Uterus (tissue), 2 donors: ENCODE data around the gene ABL1.

Experiments
- POLR2A ChIP-seq, 2 donors: fragments of 450-650 bp; IDR thresholded peaks; one replicate each; pipeline ENCODE4 v1.6.1; 2016; ENCODE audit warnings: antibody characterized with exemption in 2 of 2, mild to moderate bottlenecking in 1 of 2, moderate library complexity in 1 of 2
- TF ChIP-seq, protein P1 (sequence below), 4 experiments: fragments of 200-600 bp in 2 of 4; fragments of 450-650 bp in 2 of 4; sonication (generic) in 2 of 4; IDR thresholded peaks; one replicate each; pipeline ENCODE4 v1.5.1; 2016 to 2019; ENCODE audit warnings: antibody characterized with exemption in 4 of 4, mild to moderate bottlenecking in 2 of 4, moderate library complexity in 1 of 4

DNA sequence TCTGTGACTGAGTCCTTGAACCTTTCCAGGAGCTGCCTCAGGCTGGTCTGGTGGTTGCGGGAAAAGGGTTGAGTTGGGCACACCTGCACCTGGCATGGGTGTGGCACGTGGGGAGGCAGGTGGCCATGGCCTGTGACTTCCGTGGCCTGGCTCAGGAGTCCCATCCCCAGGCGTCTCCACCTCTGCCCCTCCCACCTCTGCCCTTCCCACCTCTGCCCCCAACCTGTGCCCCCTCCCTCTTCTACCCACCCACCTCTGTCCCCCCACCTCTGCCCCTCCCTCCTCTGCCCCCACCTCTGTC, 63.4 kb downstream of the ABL1 start:
- no peak for TF ChIP-seq POLR2A (IDR thresholded peaks at IDR 0.05)
- TF ChIP-seq, protein P1, sequence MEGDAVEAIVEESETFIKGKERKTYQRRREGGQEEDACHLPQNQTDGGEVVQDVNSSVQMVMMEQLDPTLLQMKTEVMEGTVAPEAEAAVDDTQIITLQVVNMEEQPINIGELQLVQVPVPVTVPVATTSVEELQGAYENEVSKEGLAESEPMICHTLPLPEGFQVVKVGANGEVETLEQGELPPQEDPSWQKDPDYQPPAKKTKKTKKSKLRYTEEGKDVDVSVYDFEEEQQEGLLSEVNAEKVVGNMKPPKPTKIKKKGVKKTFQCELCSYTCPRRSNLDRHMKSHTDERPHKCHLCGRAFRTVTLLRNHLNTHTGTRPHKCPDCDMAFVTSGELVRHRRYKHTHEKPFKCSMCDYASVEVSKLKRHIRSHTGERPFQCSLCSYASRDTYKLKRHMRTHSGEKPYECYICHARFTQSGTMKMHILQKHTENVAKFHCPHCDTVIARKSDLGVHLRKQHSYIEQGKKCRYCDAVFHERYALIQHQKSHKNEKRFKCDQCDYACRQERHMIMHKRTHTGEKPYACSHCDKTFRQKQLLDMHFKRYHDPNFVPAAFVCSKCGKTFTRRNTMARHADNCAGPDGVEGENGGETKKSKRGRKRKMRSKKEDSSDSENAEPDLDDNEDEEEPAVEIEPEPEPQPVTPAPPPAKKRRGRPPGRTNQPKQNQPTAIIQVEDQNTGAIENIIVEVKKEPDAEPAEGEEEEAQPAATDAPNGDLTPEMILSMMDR (IDR thresholded peaks at IDR 0.05) = no peak
